ENCODE results near the gene CAMK2G. TPM values are rescaled to one million over a fixed set of nuclear protein-coding genes. Genes with fewer than 3 reads are reported as not detected.

The CAMK2G gene
- total and polyA plus RNA-seq, 2 experiments from 2014 or later = 30.6 to 34.1 TPM

DNA sequence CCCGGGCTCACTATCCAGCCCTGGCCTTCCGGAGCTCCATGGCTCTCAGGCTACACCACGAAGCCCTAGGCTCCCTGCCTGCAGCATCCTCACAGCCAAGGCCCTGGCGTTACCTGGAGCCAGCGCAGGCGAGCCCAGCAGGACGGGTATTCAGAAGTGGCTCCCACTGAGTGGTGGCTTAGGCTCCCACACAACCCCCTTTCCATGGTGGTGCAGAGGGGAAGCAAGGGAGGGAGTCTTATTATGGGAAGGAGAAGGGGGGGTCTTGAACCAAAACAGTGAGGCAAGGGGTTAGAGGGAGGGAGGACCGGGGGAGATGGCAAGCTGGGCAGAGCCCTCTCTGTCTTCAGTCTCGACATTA is 33.3 kb downstream of the CAMK2G start (continued):
- TF ChIP-seq ZNF114 (CRISPR knock-in tag; IDR thresholded peaks at IDR 0.05) (no peak), CREB1 (CRISPR knock-in tag; IDR thresholded peaks at IDR 0.05; ENCODE audit: low read depth) (no peak)
- TF ChIP-seq, protein P1, sequence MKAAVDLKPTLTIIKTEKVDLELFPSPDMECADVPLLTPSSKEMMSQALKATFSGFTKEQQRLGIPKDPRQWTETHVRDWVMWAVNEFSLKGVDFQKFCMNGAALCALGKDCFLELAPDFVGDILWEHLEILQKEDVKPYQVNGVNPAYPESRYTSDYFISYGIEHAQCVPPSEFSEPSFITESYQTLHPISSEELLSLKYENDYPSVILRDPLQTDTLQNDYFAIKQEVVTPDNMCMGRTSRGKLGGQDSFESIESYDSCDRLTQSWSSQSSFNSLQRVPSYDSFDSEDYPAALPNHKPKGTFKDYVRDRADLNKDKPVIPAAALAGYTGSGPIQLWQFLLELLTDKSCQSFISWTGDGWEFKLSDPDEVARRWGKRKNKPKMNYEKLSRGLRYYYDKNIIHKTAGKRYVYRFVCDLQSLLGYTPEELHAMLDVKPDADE (IDR thresholded peaks at IDR 0.05) = no peak

DNA sequence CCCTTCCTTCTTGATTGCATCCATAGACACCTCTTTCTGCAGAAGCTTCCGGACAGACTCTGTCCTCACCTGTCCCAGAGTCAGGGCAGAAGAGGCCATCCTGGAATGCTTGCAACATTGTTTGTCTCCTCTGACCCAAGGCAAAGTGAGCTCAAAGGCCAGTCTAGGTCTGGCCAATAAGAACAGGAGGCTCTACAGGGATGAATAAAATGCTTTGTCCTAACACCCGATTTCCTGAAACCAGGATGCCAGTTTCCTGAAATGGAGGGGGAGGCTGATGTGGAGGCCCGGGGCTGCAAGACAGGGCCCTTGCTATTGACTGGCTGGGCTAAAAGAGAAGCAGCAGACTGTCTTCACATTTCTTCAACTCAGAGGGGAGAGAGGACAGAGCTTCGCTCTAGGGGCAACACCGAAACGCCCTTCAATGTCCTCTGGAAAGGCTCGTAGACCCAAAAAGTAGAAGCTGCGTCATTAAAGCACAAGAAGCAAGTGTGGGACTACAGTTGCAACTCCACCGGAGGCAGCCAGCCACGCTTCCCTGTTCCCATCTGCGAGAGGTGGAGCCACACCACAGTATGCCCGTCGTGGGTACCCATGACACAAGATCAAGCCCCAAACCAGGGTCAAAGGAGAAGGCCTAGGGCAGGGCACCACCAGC is 33.8 kb downstream of the CAMK2G start:
- peaks cover 17% of the 10 kb centered on the region for H3K36me3 ChIP-seq (ENCODE audit: insufficient read depth)
- H4K20me1 ChIP-seq (replicated peaks; ENCODE audit: insufficient read depth) = peaks cover 6% of the 10 kb centered on the region; the same call in 1 of the 2 replicates
- ATAC-seq (no peak), DNase-seq (ENCODE audit: low spot score) (no peak)
- no peaks in the 10 kb centered on the region for H3K9me3 Mint-ChIP-seq
- H3K79me2 ChIP-seq (replicated peaks; ENCODE audit: insufficient read depth) = no peaks in the 10 kb centered on the region
- H3K4me1 ChIP-seq (ENCODE audit: insufficient read depth) = no peaks in the 10 kb centered on the region
- H3K36me3 Mint-ChIP-seq (ENCODE audit: low read depth) = peaks cover 47% of the 10 kb centered on the region
- H3K4me3 Mint-ChIP-seq = no peak overlapping the region
- H3F3A ChIP-seq (replicated peaks; ENCODE audit: low read depth) = no peaks in the 10 kb centered on the region
- no peak overlapping the region for H2AFZ ChIP-seq
- H3K4me3 ChIP-seq = no peak overlapping the region
- H3K27ac Mint-ChIP-seq = no peak overlapping the region
- H3K27ac ChIP-seq (ENCODE audit: low read depth) = no peak overlapping the region
- H3K9me2 ChIP-seq (ENCODE audit: insufficient read depth) = no peaks in the 10 kb centered on the region
- no peaks in the 10 kb centered on the region for H3K27me3 ChIP-seq (ENCODE audit: insufficient read depth)
- H3K4me2 ChIP-seq = no peak overlapping the region
- H3K27me3 Mint-ChIP-seq (ENCODE audit: insufficient read depth, low read depth, poor library complexity) = peaks cover 7% of the 10 kb centered on the region
- H3K4me1 Mint-ChIP-seq = peaks cover 3% of the 10 kb centered on the region; the same call in 1 of the 3 replicates
- TF ChIP-seq CREB1 (CRISPR knock-in tag; IDR thresholded peaks at IDR 0.05; ENCODE audit: low read depth) (no peak), ZNF331 (CRISPR knock-in tag; IDR thresholded peaks at IDR 0.05; ENCODE audit: low read depth) (no peak), NANOG (IDR thresholded peaks at IDR 0.05; ENCODE audit: borderline replicate concordance) (no peak), EZH2 (IDR thresholded peaks at IDR 0.05; ENCODE audit: low read depth, unreplicated experiment) (no peak), EZH2phosphoT487 (IDR thresholded peaks at IDR 0.05; ENCODE audit: unreplicated experiment) (no peak), ZNF114 (CRISPR knock-in tag; IDR thresholded peaks at IDR 0.05) (no peak)
- TF ChIP-seq, protein P1 (IDR thresholded peaks at IDR 0.05) = no peak
- TF ChIP-seq, protein P2, sequence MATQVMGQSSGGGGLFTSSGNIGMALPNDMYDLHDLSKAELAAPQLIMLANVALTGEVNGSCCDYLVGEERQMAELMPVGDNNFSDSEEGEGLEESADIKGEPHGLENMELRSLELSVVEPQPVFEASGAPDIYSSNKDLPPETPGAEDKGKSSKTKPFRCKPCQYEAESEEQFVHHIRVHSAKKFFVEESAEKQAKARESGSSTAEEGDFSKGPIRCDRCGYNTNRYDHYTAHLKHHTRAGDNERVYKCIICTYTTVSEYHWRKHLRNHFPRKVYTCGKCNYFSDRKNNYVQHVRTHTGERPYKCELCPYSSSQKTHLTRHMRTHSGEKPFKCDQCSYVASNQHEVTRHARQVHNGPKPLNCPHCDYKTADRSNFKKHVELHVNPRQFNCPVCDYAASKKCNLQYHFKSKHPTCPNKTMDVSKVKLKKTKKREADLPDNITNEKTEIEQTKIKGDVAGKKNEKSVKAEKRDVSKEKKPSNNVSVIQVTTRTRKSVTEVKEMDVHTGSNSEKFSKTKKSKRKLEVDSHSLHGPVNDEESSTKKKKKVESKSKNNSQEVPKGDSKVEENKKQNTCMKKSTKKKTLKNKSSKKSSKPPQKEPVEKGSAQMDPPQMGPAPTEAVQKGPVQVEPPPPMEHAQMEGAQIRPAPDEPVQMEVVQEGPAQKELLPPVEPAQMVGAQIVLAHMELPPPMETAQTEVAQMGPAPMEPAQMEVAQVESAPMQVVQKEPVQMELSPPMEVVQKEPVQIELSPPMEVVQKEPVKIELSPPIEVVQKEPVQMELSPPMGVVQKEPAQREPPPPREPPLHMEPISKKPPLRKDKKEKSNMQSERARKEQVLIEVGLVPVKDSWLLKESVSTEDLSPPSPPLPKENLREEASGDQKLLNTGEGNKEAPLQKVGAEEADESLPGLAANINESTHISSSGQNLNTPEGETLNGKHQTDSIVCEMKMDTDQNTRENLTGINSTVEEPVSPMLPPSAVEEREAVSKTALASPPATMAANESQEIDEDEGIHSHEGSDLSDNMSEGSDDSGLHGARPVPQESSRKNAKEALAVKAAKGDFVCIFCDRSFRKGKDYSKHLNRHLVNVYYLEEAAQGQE (IDR thresholded peaks at IDR 0.05; ENCODE audit: unreplicated experiment) = no peak
- TF ChIP-seq, protein P3, sequence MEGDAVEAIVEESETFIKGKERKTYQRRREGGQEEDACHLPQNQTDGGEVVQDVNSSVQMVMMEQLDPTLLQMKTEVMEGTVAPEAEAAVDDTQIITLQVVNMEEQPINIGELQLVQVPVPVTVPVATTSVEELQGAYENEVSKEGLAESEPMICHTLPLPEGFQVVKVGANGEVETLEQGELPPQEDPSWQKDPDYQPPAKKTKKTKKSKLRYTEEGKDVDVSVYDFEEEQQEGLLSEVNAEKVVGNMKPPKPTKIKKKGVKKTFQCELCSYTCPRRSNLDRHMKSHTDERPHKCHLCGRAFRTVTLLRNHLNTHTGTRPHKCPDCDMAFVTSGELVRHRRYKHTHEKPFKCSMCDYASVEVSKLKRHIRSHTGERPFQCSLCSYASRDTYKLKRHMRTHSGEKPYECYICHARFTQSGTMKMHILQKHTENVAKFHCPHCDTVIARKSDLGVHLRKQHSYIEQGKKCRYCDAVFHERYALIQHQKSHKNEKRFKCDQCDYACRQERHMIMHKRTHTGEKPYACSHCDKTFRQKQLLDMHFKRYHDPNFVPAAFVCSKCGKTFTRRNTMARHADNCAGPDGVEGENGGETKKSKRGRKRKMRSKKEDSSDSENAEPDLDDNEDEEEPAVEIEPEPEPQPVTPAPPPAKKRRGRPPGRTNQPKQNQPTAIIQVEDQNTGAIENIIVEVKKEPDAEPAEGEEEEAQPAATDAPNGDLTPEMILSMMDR (conservative IDR thresholded peaks at IDR 0.05; ENCODE audit: low read depth in 2 of 2) = no peak
- TF ChIP-seq, protein P4, sequence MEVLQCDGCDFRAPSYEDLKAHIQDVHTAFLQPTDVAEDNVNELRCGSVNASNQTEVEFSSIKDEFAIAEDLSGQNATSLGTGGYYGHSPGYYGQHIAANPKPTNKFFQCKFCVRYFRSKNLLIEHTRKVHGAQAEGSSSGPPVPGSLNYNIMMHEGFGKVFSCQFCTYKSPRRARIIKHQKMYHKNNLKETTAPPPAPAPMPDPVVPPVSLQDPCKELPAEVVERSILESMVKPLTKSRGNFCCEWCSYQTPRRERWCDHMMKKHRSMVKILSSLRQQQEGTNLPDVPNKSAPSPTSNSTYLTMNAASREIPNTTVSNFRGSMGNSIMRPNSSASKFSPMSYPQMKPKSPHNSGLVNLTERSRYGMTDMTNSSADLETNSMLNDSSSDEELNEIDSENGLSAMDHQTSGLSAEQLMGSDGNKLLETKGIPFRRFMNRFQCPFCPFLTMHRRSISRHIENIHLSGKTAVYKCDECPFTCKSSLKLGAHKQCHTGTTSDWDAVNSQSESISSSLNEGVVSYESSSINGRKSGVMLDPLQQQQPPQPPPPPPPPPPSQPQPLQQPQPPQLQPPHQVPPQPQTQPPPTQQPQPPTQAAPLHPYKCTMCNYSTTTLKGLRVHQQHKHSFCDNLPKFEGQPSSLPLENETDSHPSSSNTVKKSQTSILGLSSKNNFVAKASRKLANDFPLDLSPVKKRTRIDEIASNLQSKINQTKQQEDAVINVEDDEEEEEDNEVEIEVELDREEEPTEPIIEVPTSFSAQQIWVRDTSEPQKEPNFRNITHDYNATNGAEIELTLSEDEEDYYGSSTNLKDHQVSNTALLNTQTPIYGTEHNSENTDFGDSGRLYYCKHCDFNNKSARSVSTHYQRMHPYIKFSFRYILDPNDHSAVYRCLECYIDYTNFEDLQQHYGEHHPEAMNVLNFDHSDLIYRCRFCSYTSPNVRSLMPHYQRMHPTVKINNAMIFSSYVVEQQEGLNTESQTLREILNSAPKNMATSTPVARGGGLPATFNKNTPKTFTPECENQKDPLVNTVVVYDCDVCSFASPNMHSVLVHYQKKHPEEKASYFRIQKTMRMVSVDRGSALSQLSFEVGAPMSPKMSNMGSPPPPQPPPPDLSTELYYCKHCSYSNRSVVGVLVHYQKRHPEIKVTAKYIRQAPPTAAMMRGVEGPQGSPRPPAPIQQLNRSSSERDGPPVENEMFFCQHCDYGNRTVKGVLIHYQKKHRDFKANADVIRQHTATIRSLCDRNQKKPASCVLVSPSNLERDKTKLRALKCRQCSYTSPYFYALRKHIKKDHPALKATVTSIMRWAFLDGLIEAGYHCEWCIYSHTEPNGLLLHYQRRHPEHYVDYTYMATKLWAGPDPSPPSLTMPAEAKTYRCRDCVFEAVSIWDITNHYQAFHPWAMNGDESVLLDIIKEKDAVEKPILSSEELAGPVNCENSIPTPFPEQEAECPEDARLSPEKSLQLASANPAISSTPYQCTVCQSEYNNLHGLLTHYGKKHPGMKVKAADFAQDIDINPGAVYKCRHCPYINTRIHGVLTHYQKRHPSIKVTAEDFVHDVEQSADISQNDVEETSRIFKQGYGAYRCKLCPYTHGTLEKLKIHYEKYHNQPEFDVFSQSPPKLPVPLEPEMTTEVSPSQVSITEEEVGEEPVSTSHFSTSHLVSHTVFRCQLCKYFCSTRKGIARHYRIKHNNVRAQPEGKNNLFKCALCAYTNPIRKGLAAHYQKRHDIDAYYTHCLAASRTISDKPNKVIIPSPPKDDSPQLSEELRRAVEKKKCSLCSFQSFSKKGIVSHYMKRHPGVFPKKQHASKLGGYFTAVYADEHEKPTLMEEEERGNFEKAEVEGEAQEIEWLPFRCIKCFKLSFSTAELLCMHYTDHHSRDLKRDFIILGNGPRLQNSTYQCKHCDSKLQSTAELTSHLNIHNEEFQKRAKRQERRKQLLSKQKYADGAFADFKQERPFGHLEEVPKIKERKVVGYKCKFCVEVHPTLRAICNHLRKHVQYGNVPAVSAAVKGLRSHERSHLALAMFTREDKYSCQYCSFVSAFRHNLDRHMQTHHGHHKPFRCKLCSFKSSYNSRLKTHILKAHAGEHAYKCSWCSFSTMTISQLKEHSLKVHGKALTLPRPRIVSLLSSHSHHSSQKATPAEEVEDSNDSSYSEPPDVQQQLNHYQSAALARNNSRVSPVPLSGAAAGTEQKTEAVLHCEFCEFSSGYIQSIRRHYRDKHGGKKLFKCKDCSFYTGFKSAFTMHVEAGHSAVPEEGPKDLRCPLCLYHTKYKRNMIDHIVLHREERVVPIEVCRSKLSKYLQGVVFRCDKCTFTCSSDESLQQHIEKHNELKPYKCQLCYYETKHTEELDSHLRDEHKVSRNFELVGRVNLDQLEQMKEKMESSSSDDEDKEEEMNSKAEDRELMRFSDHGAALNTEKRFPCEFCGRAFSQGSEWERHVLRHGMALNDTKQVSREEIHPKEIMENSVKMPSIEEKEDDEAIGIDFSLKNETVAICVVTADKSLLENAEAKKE (CRISPR knock-in tag; IDR thresholded peaks at IDR 0.05) = no peak

Measured in GM23338 (cell line).